IMR-90 (cell line): ENCODE results near the gene RECQL5.

ENCODE experiments used
- MAFK ChIP-seq: IDR thresholded peaks from 2 replicates; pipeline ENCODE4 v1.6.1; 2012; ENCODE audit warnings: low read depth, low read length, improper control_type of control experiment
- TF ChIP-seq, protein P1 (sequence below): conservative IDR thresholded peaks from 2 replicates; pipeline ENCODE4 v1.5.1; 2012; ENCODE audit warnings: mild to moderate bottlenecking, low read depth, low read length, improper control_type of control experiment

DNA sequence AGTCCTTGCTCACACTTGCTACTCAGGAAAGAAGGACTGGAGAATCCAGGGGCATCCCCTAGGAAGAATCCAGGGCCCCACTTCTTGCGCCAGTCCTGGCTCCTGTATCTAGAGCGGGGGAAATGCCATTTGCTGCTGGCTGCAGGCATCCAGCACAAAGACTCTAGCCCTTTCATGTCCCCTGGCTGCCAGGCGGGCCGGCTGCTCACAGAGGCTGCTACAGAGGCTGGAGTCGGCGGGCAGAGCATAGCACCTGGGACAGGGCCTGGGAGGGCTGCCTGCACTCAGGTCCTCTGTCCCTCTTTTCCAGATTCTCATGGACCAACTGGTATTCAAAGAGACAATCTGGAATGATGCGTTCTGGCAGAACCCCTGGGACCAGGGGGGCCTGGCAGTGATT, 19.9 kb downstream of the RECQL5 start:
- no peak for TF ChIP-seq MAFK
- TF ChIP-seq, protein P1, sequence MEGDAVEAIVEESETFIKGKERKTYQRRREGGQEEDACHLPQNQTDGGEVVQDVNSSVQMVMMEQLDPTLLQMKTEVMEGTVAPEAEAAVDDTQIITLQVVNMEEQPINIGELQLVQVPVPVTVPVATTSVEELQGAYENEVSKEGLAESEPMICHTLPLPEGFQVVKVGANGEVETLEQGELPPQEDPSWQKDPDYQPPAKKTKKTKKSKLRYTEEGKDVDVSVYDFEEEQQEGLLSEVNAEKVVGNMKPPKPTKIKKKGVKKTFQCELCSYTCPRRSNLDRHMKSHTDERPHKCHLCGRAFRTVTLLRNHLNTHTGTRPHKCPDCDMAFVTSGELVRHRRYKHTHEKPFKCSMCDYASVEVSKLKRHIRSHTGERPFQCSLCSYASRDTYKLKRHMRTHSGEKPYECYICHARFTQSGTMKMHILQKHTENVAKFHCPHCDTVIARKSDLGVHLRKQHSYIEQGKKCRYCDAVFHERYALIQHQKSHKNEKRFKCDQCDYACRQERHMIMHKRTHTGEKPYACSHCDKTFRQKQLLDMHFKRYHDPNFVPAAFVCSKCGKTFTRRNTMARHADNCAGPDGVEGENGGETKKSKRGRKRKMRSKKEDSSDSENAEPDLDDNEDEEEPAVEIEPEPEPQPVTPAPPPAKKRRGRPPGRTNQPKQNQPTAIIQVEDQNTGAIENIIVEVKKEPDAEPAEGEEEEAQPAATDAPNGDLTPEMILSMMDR: no peak
